ENCODE measurements around the gene AMOTL1. TPM values are rescaled to one million over a fixed set of nuclear protein-coding genes. Genes with fewer than 3 reads are reported as not detected.

Gene AMOTL1
- total and polyA plus RNA-seq, 2 of the 8 experiments (the other 6 are each of a cell fraction or from before 2014, with no cell fraction given): 9.0 to 27.6 TPM

- TF ChIP-seq CHD1 (IDR thresholded peaks at IDR 0.05; ENCODE audit: low read depth, low read length) (no peak), CEBPB (IDR thresholded peaks at IDR 0.05; ENCODE audit: low read depth, low read length) (no peak), CBX8 (IDR thresholded peaks at IDR 0.05; ENCODE audit: borderline replicate concordance, low read depth, low read length) (no peak), SP4 (IDR thresholded peaks at IDR 0.05; ENCODE audit: low read length) (no peak), CBX5 (IDR thresholded peaks at IDR 0.05; ENCODE audit: low read depth, low read length) (no peak), POLR2AphosphoS5 (IDR thresholded peaks at IDR 0.05; ENCODE audit: low read depth, low read length) (no peak), YY1 (IDR thresholded peaks at IDR 0.05; ENCODE audit: low read depth, low read length) (no peak), FOSL1 (IDR thresholded peaks at IDR 0.05; ENCODE audit: insufficient read depth, low read depth, low read length) (no peak)
Observed at GRCh38 chr11:94728966-94729751, 39.0 kb upstream of the AMOTL1 start (continued).
